Measurements from ENCODE around the gene NRF1. TPM values are rescaled to one million over a fixed set of nuclear protein-coding genes. Genes with fewer than 3 reads are reported as not detected.

The NRF1 gene
- total RNA-seq, 2 donors from 2014 or later = 22.9 to 26.4 TPM

- Histone ChIP-seq H3K9ac (ENCODE audit: extremely low read depth, low read length, poor library complexity, severe bottlenecking) (no peak overlapping the region), H3K27ac (ENCODE audit: low read depth, low read length) (no peak overlapping the region), H3K4me1 (ENCODE audit: control insufficient read depth, insufficient read depth, low read length) (no peaks in the 10 kb centered on the region), H3K27me3 (ENCODE audit: control insufficient read depth, insufficient read depth, low read length, poor library complexity, severe bottlenecking) (no peaks in the 10 kb centered on the region), H3K9me3 (ENCODE audit: control insufficient read depth, low read length) (no peaks in the 10 kb centered on the region), H3K4me3 (ENCODE audit: low read length) (no peak overlapping the region), H3K36me3 (ENCODE audit: control insufficient read depth, insufficient read depth, low read length) (no peaks in the 10 kb centered on the region)
- no peak for TF ChIP-seq CTCF (conservative IDR thresholded peaks at IDR 0.05)
- no peak for DNase-seq
- Mint-ChIP-seq H3K9me3 (no peaks in the 10 kb centered on the region), H3K36me3 (ENCODE audit: low read depth) (no peaks in the 10 kb centered on the region), H3K27me3 (ENCODE audit: insufficient read depth) (peaks cover 7% of the 10 kb centered on the region), H3K4me3 (no peak overlapping the region), H3K27ac (no peak overlapping the region), H3K4me1 (no peaks in the 10 kb centered on the region)
- WGBS, 2 experiments (ENCODE audit: insufficient coverage in 1 of 2, insufficient read length in 1 of 2) = 91 to 95% methylated on average over 11 to 12 of the region's 12 CpGs
These were observed 155.8 kb downstream of the NRF1 start for GRCh38 chr7:129767120-129768015.

GRCh38 chr7:129768614-129769399 lies 157.3 kb downstream of the NRF1 start:
- no peaks in the 10 kb centered on the region for H3K4me1 Mint-ChIP-seq
- H3K9me3 Mint-ChIP-seq = no peaks in the 10 kb centered on the region
- no peaks in the 10 kb centered on the region for H3K36me3 Mint-ChIP-seq (ENCODE audit: low read depth)
- no peaks in the 10 kb centered on the region for H3K4me1 ChIP-seq (ENCODE audit: control insufficient read depth, insufficient read depth, low read length)
- no peak overlapping the region for H3K4me3 ChIP-seq (ENCODE audit: low read length)
- 90 to 94% methylated on average over 13 to 17 of the region's 17 CpGs for WGBS, 2 experiments (ENCODE audit: insufficient coverage in 1 of 2, insufficient read length in 1 of 2)
- H3K9me3 ChIP-seq (ENCODE audit: control insufficient read depth, low read length) = no peaks in the 10 kb centered on the region
- H3K4me3 Mint-ChIP-seq = no peak overlapping the region
- H3K27ac Mint-ChIP-seq = no peak overlapping the region
- H3K27ac ChIP-seq (ENCODE audit: low read depth, low read length) = no peak overlapping the region
- H3K27me3 ChIP-seq (ENCODE audit: control insufficient read depth, insufficient read depth, low read length, poor library complexity, severe bottlenecking) = no peaks in the 10 kb centered on the region
- H3K9ac ChIP-seq (ENCODE audit: extremely low read depth, low read length, poor library complexity, severe bottlenecking) = no peak overlapping the region
- DNase-seq = no peak
- TF ChIP-seq CTCF (conservative IDR thresholded peaks at IDR 0.05) = no peak
- peaks cover 20% of the 10 kb centered on the region for H3K27me3 Mint-ChIP-seq (ENCODE audit: insufficient read depth)
- H3K36me3 ChIP-seq (ENCODE audit: control insufficient read depth, insufficient read depth, low read length) = no peaks in the 10 kb centered on the region

- no peak for DNase-seq
- WGBS, 2 experiments (ENCODE audit: insufficient coverage in 1 of 2, insufficient read length in 1 of 2) = 80 to 93% methylated on average over 2 to 9 of the region's 9 CpGs
- no peaks in the 10 kb centered on the region for H3K27me3 ChIP-seq (ENCODE audit: control insufficient read depth, insufficient read depth, low read length, poor library complexity, severe bottlenecking)
- no peaks in the 10 kb centered on the region for H3K9me3 Mint-ChIP-seq
- peaks cover 25% of the 10 kb centered on the region for H3K27me3 Mint-ChIP-seq (ENCODE audit: insufficient read depth)
- no peak overlapping the region for H3K4me3 ChIP-seq (ENCODE audit: low read length)
- no peak overlapping the region for H3K9ac ChIP-seq (ENCODE audit: extremely low read depth, low read length, poor library complexity, severe bottlenecking)
- no peaks in the 10 kb centered on the region for H3K9me3 ChIP-seq (ENCODE audit: control insufficient read depth, low read length)
- H3K36me3 Mint-ChIP-seq (ENCODE audit: low read depth) = no peaks in the 10 kb centered on the region
- H3K4me1 Mint-ChIP-seq = peaks cover under 1% of the 10 kb centered on the region
- no peaks in the 10 kb centered on the region for H3K4me1 ChIP-seq (ENCODE audit: control insufficient read depth, insufficient read depth, low read length)
- no peak overlapping the region for H3K27ac ChIP-seq (ENCODE audit: low read depth, low read length)
- H3K4me3 Mint-ChIP-seq = no peak overlapping the region
- no peak for TF ChIP-seq CTCF (conservative IDR thresholded peaks at IDR 0.05)
- H3K27ac Mint-ChIP-seq = no peak overlapping the region
- no peaks in the 10 kb centered on the region for H3K36me3 ChIP-seq (ENCODE audit: control insufficient read depth, insufficient read depth, low read length)
These were observed 157.9 kb downstream of the NRF1 start for GRCh38 chr7:129769400-129769774.

Data from endodermal cell (in vitro differentiated cells).